Measurements from ENCODE around the gene GLMP.

GLMP gene

GRCh38 chr1:156244126-156244525 is 51.4 kb downstream of the GLMP start:
- DNase-seq, result no peak
- TF ChIP-seq CTCF (IDR thresholded peaks at IDR 0.05; ENCODE audit: low read depth, low read length), result no peak
- Histone ChIP-seq H3K4me3 (ENCODE audit: low read depth, low read length) (no peak overlapping the region), H3K27me3 (ENCODE audit: insufficient read depth, low read depth, severe bottlenecking) (peaks cover 11% of the 10 kb centered on the region), H3K36me3 (peaks cover 25% of the 10 kb centered on the region), H3K9me3 (ENCODE audit: severe bottlenecking) (no peaks in the 10 kb centered on the region), H3K27ac (no peak overlapping the region)

DNA sequence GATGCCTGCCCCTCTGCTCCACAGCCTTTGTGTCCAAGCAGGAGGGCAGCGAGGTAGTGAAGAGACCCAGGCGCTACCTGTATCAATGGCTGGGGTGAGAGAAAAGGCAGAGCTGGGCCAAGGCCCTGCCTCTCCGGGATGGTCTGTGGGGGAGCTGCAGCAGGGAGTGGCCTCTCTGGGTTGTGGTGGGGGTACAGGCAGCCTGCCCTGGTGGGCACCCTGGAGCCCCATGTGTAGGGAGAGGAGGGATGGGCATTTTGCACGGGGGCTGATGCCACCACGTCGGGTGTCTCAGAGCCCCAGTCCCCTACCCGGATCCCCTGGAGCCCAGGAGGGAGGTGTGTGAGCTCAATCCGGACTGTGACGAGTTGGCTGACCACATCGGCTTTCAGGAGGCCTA is 52.7 kb downstream of the GLMP start:
- H3K36me3 ChIP-seq, result peaks cover 34% of the 10 kb centered on the region
- no peak for DNase-seq
- peaks cover 11% of the 10 kb centered on the region for H3K27me3 ChIP-seq (ENCODE audit: insufficient read depth, low read depth, severe bottlenecking)
- H3K9me3 ChIP-seq (ENCODE audit: severe bottlenecking), result no peaks in the 10 kb centered on the region
- H3K27ac ChIP-seq, result no peak overlapping the region
- TF ChIP-seq CTCF (IDR thresholded peaks at IDR 0.05; ENCODE audit: low read depth, low read length), result no peak
- no peak overlapping the region for H3K4me3 ChIP-seq (ENCODE audit: low read depth, low read length)
